BE2C (cell line): ENCODE results near the gene PARVA.

Source experiments
- DNase-seq: peaks from one replicate; pipeline ENCODE4 v3.0.0-alpha.2; 2020
- H3K27me3 ChIP-seq: fragments of 250-450 bp; sonication (Bioruptor Pico); 2 replicates; pipeline ENCODE4 v1.5.1; 2020; ENCODE audit warnings: mild to moderate bottlenecking
- H3K36me3 ChIP-seq: fragments of 250-450 bp; sonication (Bioruptor Pico); 2 replicates; pipeline ENCODE4 v1.5.1; 2020; ENCODE audit warnings: mild to moderate bottlenecking
- H3K4me1 ChIP-seq: fragments of 250-450 bp; sonication (Bioruptor Pico); 2 replicates; pipeline ENCODE4 v1.5.1; 2020
- H3K4me3 ChIP-seq: 2 replicates; pipeline ENCODE4 v1.5.1; 2011; ENCODE audit warnings: low read depth, low read length
- H3K9me3 ChIP-seq: fragments of 250-450 bp; sonication (Bioruptor Pico); 2 replicates; pipeline ENCODE4 v1.5.1; 2020
- TF ChIP-seq, protein P1 (sequence below): IDR thresholded peaks from 2 replicates; pipeline ENCODE4 v1.5.1; 2012; ENCODE audit warnings: mild to moderate bottlenecking, low read depth, low read length

PARVA gene

DNA sequence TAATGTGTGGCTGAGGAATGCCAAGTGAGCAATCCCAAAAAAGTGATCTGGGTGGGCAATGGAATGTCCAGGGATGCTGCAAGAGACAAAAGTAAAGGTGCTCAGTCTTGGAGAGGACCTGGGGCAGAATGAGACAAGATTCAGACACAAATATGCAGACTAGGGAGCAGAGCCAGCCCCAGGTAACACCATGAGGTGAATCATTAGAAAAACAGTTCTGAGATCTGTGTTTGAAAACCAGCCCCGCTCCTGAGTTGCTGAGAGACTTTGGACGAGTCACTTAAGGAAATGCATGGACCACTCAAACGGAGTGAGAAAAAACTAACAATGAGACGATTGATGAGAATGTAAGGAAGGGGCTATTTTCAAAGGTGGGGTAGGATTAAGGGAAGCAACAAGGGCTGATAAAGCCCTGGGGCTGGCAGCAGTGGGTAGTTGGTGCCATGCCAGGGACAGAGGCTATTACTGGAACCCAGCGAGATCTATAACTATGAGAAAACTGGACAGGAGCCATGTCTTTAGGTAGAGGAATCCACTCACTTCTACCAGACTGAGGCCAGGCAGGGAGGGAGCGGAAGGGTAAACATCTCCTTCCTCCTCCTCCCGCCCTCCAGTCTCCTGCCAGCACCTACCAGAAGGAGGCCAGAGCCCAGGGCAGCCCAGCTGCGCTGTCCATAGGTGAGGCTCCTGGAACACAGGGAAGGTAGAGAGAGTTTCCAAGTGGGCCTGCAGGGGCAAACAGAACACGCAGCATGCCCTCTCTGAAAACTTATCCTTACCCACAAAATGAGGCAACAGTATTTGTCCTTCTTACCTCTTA, 166.4 kb downstream of the PARVA start:
- H3K36me3 ChIP-seq, result no peaks in the 10 kb centered on the region
- H3K4me3 ChIP-seq, result no peak overlapping the region
- no peaks in the 10 kb centered on the region for H3K27me3 ChIP-seq
- DNase-seq, result no peak
- H3K4me1 ChIP-seq, result peaks cover 4% of the 10 kb centered on the region
- TF ChIP-seq, protein P1, sequence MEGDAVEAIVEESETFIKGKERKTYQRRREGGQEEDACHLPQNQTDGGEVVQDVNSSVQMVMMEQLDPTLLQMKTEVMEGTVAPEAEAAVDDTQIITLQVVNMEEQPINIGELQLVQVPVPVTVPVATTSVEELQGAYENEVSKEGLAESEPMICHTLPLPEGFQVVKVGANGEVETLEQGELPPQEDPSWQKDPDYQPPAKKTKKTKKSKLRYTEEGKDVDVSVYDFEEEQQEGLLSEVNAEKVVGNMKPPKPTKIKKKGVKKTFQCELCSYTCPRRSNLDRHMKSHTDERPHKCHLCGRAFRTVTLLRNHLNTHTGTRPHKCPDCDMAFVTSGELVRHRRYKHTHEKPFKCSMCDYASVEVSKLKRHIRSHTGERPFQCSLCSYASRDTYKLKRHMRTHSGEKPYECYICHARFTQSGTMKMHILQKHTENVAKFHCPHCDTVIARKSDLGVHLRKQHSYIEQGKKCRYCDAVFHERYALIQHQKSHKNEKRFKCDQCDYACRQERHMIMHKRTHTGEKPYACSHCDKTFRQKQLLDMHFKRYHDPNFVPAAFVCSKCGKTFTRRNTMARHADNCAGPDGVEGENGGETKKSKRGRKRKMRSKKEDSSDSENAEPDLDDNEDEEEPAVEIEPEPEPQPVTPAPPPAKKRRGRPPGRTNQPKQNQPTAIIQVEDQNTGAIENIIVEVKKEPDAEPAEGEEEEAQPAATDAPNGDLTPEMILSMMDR, result no peak
- H3K9me3 ChIP-seq, result no peaks in the 10 kb centered on the region

DNA sequence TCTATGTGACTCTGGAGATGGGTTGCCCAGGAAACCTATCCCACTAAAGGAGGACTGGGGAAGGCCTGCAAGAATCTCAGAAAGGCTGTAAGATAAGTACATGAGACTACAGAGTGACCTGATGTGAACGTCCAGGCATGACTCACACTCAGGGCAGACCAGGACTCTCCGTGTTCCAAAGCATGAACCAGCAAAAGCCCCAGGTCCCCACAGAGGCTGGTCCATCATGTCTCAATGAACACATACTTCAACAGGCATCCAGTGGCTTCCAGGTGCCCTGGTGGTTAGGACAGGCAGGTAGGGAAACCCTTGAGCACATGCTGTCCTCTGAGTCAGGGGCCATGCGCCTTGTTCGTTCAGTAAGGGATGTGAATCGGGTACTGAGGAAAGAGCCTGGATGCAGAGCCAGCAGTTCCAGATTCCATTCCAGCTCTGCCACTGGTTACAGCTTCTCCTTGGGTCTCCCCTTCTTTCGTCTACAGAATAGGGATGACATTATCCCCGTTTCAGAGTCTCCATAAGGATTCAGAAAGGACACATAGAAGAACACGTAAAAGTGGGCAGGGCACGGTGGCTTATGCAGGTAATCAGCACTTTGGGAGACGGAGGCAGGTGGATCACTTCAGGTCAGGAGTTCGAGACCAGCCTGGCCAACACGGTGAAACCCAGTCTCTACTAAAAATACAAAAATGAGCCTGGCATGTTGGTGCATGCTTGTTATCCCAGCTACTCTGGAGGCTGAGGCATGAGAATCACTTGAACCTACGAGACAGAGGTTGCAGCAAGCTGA, 167.8 kb downstream of the PARVA start:
- Histone ChIP-seq H3K4me3 (no peak overlapping the region), H3K27me3 (no peaks in the 10 kb centered on the region), H3K9me3 (no peaks in the 10 kb centered on the region), H3K4me1 (peaks cover 4% of the 10 kb centered on the region), H3K36me3 (no peaks in the 10 kb centered on the region)
- no peak for DNase-seq
- TF ChIP-seq, protein P1, result no peak

DNA sequence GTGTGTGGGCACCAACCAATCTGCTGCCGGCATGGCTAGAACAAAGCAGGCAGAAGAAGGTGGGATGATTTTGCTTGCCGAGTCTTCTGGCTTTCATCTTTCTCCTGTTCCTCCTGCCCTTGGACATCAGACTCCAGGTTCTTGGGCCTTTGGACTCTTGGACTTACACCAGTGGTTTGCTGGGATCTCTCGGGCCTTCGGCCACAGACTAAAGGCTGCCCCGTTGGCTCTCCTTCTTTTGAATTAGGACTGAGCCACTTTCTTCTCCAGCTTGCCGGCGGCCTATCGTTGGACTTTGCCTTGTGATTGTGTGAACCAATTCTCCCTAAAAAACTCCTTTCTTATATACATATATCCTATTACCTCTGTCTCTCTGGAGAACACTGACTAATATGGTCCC, 168.8 kb downstream of the PARVA start:
- no peak for DNase-seq
- TF ChIP-seq, protein P1, result no peak

DNA sequence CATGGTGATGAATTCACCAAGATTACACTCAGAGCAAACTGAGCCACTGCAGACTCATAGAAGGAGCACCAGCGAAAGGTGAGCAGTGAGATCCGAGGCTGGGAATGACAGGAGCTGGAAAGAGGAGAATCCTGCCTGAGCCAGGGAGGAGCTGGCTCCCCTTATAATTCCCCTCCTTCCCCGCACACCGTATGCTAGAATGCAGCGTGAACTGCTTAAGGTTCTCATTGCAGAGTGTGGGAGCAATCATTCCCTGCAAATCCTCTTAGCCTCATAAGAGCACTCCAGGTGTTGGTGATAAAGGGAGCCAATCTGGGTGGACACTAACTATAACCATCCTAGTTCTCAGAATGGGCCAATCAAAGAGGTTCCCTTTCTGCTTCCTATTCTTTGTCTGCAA, 169.3 kb downstream of the PARVA start:
- no peaks in the 10 kb centered on the region for H3K36me3 ChIP-seq
- no peaks in the 10 kb centered on the region for H3K27me3 ChIP-seq
- TF ChIP-seq, protein P1, result no peak
- H3K9me3 ChIP-seq, result no peaks in the 10 kb centered on the region
- no peak for DNase-seq
- peaks cover 4% of the 10 kb centered on the region for H3K4me1 ChIP-seq
- H3K4me3 ChIP-seq, result no peak overlapping the region

More for the DNA sequence above, 168.8 kb downstream of the PARVA start:
- H3K9me3 ChIP-seq, result no peaks in the 10 kb centered on the region
- no peak overlapping the region for H3K4me3 ChIP-seq
- H3K4me1 ChIP-seq, result peaks cover 4% of the 10 kb centered on the region
- H3K27me3 ChIP-seq, result no peaks in the 10 kb centered on the region
- H3K36me3 ChIP-seq, result no peaks in the 10 kb centered on the region

DNA sequence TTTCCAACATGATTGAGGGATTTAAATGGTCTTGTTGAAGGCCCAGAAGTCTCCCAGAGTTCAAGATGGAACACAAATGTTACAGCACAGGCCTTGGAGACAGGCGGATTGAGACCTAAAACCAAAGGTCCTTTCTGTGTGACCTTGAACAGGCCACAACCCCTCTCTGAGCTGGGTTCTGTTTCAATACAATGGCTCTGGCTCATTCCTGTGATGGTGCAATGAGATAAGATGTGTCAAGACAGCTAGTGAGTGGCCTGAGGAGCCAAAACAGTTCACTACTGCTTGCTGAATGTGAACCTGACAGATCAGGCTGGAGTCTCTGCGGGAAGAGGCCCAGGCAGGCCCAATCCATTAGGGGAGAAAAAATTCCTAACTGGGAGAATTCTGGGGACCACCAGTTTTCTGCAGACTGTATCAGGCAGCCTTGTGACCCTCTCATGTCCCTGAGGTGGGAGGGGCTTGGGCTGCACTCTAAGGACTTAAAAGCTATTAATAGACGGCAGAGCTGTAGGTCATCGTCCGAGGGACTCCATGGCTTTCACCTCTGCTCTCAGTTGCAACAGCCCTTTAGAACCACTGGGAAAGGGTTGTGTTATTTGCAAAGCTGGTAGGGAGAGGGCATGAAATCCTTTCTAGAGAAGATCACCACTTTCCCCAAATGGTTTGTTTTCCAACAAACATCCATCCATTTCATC, 170.7 kb downstream of the PARVA start:
- Histone ChIP-seq H3K4me1 (peaks cover 4% of the 10 kb centered on the region), H3K36me3 (no peaks in the 10 kb centered on the region), H3K4me3 (no peak overlapping the region), H3K9me3 (no peaks in the 10 kb centered on the region), H3K27me3 (no peaks in the 10 kb centered on the region)
- TF ChIP-seq, protein P1, result no peak
- DNase-seq, result peak; percentile 16
